HG03342 (cell line): ENCODE data around the gene NOL9.
"Not testable (repeated sequence)": the region's sequence is repeated elsewhere in the genome, so short reads cannot be mapped to it uniquely, and the experiment has no call there.

Experiments used
- ATAC-seq: cut with Tn5 transposase; IDR thresholded peaks from one replicate; pipeline ENCODE4 v1.9.1; 2021; ENCODE audit warnings: mild to moderate bottlenecking, moderate library complexity; ENCODE audit not compliant: unreplicated experiment

NOL9 gene

GRCh38 chr1:6505367-6506209 lies 48.7 kb downstream of the NOL9 start:
- ATAC-seq = no peak

GRCh38 chr1:6504887-6505286 lies 49.4 kb downstream of the NOL9 start:
- no peak for ATAC-seq

GRCh38 chr1:6503884-6504602 lies 50.3 kb downstream of the NOL9 start:
- no peak for ATAC-seq

DNA sequence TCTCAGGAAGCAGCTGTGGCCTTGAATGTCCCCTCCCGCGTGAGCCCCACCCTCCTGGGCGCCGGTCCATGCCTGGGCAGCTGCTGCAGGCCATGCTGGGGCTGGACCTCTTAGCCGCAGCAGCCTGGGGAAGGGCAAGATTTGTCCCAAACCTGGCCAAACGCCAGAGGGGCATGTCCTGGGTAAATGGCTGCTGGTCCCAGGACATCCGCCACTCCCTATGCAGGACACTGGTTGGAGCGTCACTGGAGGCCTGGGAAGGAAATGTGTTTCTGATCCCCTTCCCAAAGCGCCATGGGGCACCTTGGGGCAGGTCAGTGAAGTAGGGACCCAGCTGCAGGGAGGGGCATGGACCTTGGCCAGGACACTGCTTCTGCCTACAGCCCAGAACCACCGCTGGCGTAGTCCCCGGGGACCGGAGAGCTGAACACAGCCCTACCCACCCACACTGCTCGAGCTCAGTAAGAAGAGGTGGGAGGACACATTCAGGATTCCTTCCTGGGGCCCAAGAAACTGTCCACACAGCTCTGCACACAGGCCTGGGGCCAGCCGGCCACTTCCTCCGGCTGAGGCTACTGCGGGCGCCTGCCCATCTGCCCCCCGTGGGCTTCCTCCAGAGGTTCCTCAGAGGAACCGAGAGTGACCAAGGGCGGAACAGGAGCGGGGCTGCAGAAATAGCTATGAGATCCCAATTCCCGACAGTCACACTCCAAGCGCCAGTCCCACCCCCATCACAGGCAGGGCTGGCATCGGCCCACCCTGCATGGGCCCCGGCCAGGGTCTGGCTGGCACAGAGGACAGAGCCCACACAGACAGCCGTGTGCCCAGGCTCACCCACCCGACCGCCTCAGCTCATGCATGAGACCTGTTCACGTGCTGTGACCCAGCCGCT lies 52.1 kb downstream of the NOL9 start:
- ATAC-seq = no peak

DNA sequence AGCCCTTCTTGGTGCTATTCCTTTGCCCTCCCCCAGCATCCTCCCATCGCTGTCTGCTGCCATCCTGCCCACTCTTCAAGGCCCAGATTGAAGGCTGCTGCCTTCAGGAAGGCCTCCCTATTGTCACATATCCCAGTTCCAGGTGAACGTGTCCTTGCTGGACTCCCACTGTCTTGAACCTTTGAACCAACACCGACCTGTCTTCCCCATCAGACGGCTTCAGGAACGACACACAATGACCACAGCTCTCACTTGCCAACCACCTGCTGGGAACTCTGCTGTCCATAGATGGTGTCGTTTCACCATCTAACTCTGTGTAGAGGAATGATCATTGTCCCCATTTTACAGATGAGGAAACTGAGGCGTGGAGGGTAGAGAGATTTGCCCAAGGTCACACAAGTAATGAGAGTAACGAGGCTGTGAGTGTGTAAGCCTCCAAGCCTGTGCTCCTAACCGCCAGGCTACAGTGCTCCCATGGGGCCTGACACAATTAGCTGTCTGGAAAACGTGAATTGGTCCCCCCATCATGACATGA lies 53.0 kb downstream of the NOL9 start:
- ATAC-seq = no peak

DNA sequence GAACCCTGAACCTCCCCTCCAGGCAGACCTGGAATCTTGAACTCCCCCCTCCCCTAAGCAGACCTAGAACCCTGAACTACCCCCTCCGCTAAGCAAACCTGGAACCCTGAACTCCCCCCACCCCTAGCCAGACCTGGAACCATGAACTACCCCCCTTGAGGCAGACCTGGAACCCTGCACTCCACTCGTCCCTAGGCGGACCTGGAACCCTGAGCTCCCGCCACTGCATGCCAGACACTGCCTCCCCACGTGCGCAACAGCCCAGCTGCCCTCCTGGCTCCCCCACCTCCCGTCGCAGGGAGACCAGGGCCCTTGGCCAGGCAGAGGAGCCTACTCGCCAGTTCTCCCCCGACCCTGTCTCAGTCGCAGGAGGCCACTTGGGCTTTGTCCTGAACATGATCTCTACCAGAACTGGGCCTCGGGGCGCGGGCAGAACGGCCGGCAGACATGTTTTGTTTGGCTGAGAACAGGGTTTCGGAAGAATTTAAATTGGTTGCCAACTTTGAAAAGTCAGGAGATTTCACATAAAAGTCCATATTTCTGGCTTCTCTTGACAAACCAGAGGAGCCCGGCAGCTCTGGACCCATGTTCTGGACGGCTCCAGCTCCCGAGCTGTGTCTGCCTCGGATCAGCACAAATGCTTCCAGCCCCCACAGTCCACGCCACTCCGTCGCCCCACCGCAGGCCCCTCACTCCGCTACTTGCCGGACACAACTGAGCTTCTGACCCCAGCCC lies 53.6 kb downstream of the NOL9 start:
- no peak for ATAC-seq

- no peak for ATAC-seq
These were observed 55.0 kb downstream of the NOL9 start for GRCh38 chr1:6499296-6499695.

DNA sequence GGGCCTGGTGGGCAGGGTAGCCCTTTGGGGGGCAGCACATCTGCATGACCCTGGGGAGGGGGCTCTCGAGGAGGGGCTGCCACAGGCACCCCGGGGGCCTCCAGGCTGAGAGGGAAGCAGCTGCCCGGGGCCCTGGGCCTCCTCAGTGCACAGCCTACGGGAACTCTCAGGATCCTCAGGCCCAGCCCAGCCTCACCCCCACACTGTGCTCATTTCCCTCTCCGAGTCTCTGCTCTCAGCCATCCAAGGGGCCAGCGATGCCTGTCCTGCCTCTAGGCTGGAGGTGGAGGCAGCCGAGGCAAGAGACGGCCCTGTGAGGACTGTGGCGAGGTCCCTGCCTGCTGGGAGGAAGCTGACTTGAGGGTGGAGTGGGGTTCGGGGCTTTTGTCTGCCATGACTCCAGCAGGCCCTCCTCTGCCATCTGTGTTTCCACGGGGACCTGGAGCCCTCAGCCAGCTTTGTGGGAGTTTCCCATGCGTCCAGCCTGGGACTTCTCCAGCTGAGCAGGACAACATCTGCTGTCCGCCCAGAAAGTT lies 55.7 kb downstream of the NOL9 start:
- no peak for ATAC-seq

- ATAC-seq = no peak
These were observed 56.3 kb downstream of the NOL9 start for GRCh38 chr1:6497867-6498575.

DNA sequence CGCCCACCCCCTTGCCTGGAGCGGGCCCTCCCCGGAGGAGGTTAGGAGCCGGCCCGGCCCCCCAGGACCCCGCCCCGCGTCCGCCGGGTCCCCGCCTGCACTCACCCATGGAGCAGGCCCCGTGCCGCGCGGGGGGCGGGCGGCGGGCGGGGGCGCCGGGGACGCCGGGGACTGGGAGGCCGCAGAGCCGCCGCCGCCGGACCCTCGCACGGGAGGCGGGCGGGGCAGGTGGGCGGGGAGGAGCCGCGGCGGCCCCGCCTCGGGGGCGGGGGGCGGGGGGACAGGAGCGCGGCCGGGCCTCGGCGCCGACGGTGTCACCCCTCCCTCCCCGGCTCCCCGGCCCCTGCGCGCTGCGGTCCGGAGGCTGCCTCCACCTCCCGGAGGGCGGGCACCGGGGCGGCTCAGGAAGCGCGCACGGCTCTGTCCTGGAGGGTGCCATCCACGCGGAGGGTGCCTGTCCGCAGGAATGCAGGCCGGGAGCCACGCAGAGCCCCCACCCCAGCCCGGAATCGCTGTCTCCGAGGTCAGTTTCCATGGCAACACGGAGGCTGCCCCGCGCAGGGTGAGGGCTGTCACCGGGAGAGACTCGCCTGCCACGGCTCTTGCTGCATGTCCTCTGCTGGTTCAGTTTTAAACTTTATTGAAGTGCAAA lies 57.0 kb downstream of the NOL9 start:
- ATAC-seq = no peak

DNA sequence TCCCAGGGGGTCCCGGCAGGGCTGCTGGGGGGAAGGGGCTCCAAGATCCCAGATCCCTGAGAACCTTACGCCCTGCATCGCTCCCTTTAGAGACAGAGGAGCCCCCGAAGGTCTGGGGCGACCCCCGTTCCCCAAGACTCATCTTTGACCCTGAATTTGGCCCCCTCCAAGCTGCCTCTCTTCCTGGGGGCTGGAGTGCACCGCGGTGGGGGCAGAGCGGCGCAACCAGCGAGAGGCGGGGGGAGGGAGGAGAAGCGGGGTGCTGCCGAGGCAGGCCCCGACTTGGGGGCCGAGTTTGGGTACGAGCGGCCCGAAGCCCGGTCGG lies 57.5 kb downstream of the NOL9 start:
- ATAC-seq = no peak

GRCh38 chr1:6496365-6496721 lies 58.0 kb downstream of the NOL9 start:
- ATAC-seq = no peak

GRCh38 chr1:6495540-6496364 lies 58.6 kb downstream of the NOL9 start:
- no peak for ATAC-seq

DNA sequence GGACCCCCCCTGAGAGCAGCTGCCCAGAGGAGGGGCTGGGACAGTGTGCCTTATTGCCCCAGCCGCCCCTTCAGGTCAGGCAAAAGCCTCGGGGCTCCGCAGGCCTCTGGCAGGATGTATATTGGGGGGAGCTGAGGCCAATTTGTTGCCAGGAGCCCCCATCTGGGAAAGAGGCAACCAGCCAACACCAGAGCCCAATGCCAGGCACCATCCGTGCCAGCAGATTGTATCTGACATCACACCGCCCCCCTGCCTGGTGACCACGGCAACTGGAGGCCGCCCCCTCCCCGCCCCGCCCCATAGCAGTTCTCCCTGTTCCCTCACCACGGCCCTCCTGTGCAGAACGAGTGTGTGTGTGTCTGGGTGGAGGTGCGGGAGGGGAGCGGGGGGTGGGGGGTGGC lies 59.3 kb downstream of the NOL9 start:
- ATAC-seq = no peak

DNA sequence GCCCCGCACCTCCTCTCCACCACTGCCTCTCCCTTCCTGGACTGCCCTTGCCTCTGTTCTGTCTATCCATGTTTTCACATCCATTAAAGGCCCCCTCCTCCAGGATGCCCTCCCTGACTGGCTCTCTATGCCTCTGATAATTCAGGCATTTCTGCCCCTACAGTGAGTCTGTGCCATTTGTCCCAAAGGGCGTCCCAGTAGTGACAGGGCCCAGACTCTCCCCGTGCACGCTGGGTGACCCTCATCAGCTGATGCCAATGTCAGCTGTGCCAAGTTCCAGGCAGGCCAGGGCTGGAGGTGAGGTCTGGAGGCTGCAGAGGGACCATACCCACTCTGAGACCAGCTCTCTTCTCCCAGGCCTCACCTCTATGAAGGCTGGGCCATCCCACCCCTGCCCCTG lies 59.7 kb downstream of the NOL9 start:
- ATAC-seq = no peak

DNA sequence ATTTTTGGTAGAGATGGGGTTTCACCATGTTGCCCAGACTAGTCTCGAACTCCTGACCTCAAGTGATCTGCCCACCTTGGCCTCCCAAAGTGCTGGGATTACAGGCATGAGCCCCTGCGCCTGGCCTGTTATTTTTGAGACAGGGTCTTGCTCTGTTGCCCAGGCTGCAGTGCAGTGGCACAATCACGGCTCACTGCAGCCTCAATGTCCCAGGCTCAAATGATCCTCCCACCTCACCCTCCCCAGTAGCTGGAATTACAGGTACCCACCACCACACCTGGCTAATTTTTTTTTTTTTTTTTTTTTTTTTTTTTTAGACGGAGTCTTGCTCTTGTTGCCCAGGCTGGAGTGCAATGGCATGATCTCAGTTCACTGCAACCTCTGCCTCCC lies 60.5 kb downstream of the NOL9 start:
- ATAC-seq = not testable (repeated sequence)

DNA sequence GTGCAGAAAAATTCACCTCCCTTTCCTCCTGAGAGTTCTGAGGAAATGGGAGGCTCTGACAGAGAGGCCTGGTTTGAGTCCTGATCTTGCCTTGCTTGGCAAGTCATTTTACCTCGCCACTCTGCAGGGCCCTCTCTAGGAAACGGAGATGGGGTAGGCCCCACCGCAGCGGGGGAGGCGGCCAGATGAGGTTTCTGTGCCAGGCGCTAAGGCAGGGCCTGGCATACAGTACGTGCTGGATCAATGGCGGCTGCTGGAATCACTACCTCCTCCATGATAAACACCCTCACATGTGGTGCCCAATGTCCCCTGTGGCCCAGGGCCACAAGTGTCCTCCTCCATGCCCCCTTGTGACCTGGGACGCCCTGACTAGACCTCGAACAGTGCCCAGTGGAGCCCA lies 62.3 kb downstream of the NOL9 start:
- ATAC-seq = no peak

DNA sequence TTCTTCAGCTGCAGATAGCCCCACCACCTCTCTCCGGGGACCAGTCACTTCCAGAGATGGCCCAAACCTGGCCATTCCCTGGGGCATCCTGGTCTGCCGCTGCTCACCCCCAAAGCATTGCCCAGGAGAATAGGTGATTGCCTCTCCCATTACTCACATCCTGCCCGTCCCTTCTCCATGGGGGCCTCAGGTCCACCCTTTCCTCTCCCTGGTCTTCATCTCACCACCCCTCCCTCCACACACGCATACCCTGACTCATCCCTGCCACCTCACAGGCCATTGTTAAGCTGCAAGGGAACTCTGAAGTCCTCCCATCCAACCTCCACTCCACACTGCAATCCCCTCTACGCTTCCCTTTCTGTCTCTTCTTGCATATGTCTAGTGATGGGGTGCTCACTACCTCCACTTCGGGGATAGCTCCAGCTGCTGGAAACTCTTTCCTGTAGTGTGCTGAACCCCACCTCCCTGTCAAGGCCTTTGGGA lies 62.8 kb downstream of the NOL9 start, which contains the start of gene PLEKHG5:
Gene PLEKHG5 (minus strand): TSS at position 188 of the 483 bp plus-strand sequence. CDS start 14,096 bp downstream, outside the sequence.
- no peak for ATAC-seq
